ENCODE results near the gene KCNK6.

KCNK6 gene

DNA sequence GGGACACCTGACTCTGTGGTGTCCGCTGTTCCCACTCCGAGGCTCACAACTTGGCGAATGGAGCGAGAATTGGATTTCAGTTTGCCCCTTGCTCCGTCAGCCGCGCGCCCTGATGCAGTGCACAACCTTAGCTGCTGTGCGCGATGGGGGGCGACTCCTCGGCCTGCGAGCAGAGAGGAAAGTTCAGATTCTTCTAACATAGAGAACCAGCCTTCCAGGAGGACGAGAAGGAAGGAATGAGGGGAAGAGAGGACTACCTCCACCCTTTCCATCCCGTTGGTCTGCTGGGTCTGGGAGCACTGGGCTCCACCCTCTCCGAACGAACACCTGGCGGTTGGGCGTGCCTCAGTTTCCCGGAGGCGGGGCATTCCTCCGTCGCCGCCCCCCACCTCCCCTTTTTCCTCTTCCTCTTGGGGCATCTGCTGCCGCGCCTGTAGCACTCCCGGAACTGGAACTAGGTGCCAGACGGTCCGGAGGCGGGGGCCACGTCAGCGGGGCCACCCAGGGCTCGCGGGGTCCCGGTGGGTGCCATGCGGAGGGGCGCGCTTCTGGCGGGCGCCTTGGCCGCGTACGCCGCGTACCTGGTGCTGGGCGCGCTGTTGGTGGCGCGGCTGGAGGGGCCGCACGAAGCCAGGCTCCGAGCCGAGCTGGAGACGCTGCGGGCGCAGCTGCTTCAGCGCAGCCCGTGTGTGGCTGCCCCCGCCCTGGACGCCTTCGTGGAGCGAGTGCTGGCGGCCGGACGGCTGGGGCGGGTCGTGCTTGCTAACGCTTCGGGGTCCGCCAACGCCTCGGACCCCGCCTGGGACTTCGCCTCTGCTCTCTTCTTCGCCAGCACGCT, at the start of gene KCNK6:
TSS of gene KCNK6 (plus strand) at position 425 of the 838 bp plus-strand sequence. CDS start at position 531, 106 bp downstream.
- no peak for DNase-seq (ENCODE audit: low spot score)

DNA sequence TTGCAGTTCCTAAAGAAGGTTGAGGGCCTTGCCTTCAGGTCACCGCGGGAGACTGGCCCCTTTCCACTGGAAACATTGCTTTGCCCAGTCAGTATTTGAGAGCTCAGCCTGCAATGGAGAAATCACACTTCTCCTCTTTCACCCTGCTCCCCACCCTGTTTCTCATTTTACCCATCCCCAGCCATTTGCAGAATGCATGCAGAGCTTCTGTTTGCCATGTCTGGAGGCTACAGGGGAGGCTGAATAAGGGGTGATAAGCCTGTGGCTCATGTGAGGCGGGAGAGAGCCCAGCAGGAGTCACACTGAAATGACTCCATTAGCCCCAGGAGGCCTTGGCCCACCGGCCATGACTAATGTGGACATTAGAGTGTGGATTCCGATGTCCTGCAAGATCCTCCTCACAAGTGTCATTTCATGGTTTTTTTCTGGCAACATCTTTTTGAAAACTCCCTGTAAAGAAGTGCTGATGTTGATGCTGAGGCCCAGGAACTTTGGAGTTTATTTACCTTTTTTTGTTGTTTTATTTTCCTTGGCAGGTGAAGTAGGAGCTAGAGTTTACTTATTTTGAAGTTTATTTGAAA, 49.0 kb upstream of the KCNK6 start:
- DNase-seq (ENCODE audit: low spot score) = no peak

- DNase-seq (ENCODE audit: low spot score) = no peak
Observed at GRCh38 chr19:38273499-38273898, 46.1 kb upstream of the KCNK6 start.

GRCh38 chr19:38274739-38275138, 44.9 kb upstream of the KCNK6 start:
- no peak for DNase-seq (ENCODE audit: low spot score)

DNA sequence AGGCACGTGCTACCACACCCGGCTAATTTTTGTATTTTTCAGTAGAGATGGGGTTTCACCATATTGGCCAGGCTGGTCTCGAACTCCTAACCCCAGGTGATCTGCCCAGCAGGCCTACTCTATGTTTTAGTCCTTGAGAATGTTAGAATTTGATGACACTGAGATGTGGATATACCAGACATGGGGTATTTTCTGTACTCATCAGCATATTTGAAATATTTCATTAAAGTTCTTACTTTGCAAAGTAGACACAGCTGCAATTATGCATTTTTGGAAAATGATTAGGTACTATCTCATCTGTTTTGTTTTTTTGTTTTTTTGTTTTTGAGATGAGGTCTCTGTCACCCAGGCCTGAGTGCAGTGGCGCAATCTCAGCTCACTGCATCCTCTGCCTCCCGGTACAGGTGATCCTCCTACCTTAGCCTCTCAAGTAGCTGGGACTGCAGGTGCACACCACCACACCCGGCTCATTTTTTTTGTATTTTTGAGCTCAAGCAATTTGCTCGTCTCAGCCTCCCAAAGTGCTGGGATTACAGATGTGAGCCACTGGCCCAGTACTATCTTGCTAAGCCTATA, 42.6 kb upstream of the KCNK6 start:
- no peak for DNase-seq (ENCODE audit: low spot score)

DNA sequence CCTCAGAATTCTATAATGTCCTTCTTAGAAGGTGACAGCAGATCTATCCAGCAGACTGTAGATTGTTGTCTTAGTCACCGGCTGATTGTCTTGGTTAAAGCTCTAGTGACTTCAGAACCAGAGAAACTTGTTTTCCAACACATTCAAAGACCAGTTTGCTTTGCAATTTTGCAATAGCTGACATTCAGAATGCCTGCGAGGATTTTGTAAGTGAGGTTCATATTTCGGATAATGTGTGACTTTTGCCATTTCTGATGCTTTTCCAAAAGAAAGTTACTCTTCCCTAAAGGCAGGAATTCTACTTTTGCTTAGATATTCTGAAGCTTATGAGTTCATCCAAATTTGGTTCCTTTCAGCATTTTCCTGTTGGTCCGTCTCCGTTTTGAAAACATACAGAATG, 42.1 kb upstream of the KCNK6 start:
- no peak for DNase-seq (ENCODE audit: low spot score)

GRCh38 chr19:38277969-38278680, 41.5 kb upstream of the KCNK6 start:
- peak; percentile 72 for DNase-seq (ENCODE audit: low spot score)

- DNase-seq (ENCODE audit: low spot score) = no peak
Observed at GRCh38 chr19:38278751-38279150, 40.9 kb upstream of the KCNK6 start.

- no peak for DNase-seq (ENCODE audit: low spot score)
Observed at GRCh38 chr19:38280030-38280921, 39.4 kb upstream of the KCNK6 start.

DNA sequence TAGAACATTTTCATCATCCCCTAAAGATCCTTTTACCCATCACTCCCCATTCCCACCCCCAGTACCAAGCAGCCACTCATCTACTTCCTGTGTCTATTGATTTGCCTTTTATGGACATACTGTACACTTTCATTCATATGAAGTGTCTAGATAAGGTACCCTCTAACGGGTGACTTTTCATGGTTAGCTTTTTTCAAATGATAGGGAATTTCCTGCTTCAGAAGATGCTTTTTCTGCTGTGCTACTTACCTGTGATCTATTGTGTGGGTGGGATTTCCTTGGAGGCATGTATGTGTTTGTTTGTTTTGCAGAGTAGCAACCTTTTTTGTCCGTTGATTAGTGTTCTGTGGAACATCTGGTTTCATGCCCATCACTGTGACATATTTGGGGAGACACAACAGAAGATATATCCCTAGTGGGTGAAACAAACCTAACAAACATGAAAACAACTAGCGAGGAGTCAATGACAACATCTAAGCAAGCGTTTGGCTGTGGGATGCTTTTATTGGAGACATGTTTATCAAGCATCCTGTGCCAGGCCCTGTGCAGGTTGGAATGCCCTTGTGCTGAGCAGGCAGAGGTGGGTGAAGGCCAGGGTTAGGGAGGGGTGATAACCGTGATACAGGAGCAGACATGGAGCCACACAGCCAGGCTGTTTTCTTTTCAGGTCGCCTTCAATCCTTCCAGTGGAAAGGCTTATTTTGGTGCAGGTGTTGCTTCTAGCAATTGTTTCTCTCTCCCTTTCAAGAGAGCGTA, 37.7 kb upstream of the KCNK6 start:
- DNase-seq (ENCODE audit: low spot score) = no peak

- no peak for DNase-seq (ENCODE audit: low spot score)
Observed at GRCh38 chr19:38283271-38283670, 36.4 kb upstream of the KCNK6 start.

DNA sequence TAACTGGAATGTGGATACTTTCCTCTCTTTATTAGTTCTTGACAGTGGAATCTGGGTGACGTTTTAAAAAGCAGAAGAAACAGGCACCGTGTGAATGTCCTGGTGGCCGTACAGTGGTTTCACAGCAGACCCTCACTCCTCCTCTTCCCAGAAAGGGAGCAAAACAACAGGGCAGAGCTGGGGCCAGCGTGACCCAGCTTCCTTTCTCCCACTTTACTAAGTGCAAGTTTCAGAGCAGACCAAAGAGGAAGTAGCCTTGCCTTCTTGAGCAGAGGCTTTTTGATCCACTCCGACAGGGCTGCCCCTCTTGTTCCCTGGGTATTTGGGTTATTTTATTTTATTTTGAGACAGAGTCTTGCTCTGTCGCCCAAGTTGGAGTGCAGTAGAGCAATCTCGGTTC, 35.2 kb upstream of the KCNK6 start:
- no peak for DNase-seq (ENCODE audit: low spot score)

GRCh38 chr19:38285567-38285966, 34.1 kb upstream of the KCNK6 start:
- DNase-seq (ENCODE audit: low spot score) = no peak

DNA sequence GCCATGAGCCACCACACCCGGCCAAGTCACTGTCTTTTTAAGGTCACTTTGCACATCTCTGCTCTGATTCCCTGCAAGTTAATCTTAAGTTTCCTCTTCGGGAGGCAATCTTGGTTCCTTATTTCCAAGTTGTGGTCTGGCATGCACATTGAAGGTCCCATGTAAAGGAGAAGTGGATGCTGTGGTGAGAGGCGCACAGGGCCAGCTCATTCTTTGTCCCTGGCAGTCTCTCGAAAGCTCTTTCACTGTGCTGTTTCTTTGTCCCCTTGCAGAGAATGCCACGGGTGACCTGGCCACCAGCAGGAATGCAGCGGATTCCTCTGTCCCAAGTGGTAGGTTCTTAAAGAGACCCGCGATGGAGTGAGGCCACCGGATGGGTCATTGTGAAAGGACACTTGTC, 32.0 kb upstream of the KCNK6 start:
- DNase-seq (ENCODE audit: low spot score) = no peak

- DNase-seq (ENCODE audit: low spot score) = no peak
Observed at GRCh38 chr19:38288123-38288855, 31.4 kb upstream of the KCNK6 start.

DNA sequence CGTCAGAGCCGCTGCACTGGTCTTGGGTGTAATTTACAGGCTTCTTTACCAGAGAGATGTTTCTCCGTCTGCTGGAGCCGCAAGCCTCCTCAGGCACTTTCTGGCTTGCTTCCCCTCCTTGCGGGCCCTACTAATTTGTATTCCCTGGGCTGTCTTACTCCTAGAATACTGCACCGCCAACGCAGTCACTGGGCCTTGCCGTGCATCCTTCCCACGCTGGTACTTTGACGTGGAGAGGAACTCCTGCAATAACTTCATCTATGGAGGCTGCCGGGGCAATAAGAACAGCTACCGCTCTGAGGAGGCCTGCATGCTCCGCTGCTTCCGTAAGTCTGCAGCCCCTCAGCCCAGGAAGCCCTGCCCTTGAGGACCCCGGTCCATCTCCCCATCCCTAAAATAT, 29.7 kb upstream of the KCNK6 start:
- no peak for DNase-seq (ENCODE audit: low spot score)

GRCh38 chr19:38290631-38291147, 29.0 kb upstream of the KCNK6 start:
- DNase-seq (ENCODE audit: low spot score) = no peak

DNA sequence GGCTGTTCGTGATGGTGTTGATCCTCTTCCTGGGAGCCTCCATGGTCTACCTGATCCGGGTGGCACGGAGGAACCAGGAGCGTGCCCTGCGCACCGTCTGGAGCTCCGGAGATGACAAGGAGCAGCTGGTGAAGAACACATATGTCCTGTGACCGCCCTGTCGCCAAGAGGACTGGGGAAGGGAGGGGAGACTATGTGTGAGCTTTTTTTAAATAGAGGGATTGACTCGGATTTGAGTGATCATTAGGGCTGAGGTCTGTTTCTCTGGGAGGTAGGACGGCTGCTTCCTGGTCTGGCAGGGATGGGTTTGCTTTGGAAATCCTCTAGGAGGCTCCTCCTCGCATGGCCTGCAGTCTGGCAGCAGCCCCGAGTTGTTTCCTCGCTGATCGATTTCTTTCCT, 27.8 kb upstream of the KCNK6 start:
- no peak for DNase-seq (ENCODE audit: low spot score)

GRCh38 chr19:38293281-38293680, 26.4 kb upstream of the KCNK6 start:
- DNase-seq (ENCODE audit: low spot score) = no peak

DNA sequence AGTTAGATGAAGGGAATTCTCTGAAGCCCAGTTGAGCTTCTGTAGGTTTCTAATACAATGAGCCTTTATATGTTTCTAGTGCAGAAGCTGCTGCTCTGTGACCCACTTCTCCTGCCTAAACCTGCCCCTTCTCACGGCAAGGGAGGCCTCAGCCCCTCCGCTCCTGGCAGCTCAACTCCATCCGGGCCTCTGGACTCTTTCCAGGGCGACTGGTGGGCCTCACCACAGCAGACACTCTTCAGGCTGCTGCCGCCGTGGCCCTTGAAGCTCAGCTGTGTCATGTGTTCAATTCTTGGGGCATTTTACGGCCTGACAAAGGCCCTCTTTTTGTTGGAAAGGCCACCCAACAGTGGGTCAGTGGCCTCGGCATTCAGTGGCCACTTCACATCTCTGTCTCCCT, 25.6 kb upstream of the KCNK6 start:
- no peak for DNase-seq (ENCODE audit: low spot score)

Data from kidney capillary endothelial cell (primary cell).